K562 (cell line): ENCODE results near the gene LRRC74B. TPM values are rescaled to one million over a fixed set of nuclear protein-coding genes. Genes with fewer than 3 reads are reported as not detected.

Experiments
- ADNP ChIP-seq: fragments of 200-800 bp; sonication (Bioruptor generic); IDR thresholded peaks from 2 replicates; pipeline ENCODE4 v1.6.1; 2016; ENCODE audit warnings: missing genetic modification characterization, missing compliant biosample characterization
- ASH1L ChIP-seq: fragments of 450-650 bp; IDR thresholded peaks from 2 replicates; pipeline ENCODE4 v1.6.1; 2018; ENCODE audit warnings: borderline replicate concordance, mild to moderate bottlenecking, low read depth; ENCODE audit not compliant: partially characterized antibody
- CBFB ChIP-seq: sonication (generic); formaldehyde crosslinking; IDR thresholded peaks from 2 replicates; pipeline ENCODE4 v1.4.0; 2020; ENCODE audit warnings: mild to moderate bottlenecking, missing genetic modification reagents
- CBX3 ChIP-seq, 2 experiments: IDR thresholded peaks; 1 replicate in 1 of 2; 2 replicates in 1 of 2; pipeline ENCODE4 v1.6.1; 2012; ENCODE audit warnings: inconsistent platforms in 2 of 2, low read length in 2 of 2, borderline replicate concordance in 1 of 2, control low read depth in 1 of 2
- DMBX1 ChIP-seq: fragments of 250-450 bp; sonication (Bioruptor Pico); IDR thresholded peaks from 2 replicates; pipeline ENCODE4 v1.8.0; 2022; ENCODE audit warnings: inconsistent platforms, mild to moderate bottlenecking, moderate library complexity, borderline replicate concordance
- FOXJ3 ChIP-seq: sonication (generic); formaldehyde crosslinking; IDR thresholded peaks from 2 replicates; pipeline ENCODE4 v1.4.0; 2020; ENCODE audit warnings: mild to moderate bottlenecking, missing genetic modification reagents
- GTF2E2 ChIP-seq: fragments of 200-800 bp; sonication (Bioruptor generic); IDR thresholded peaks from 2 replicates; pipeline ENCODE4 v1.6.1; 2016; ENCODE audit warnings: missing genetic modification characterization, missing compliant biosample characterization
- KDM2B ChIP-seq: fragments of 250-450 bp; sonication (Bioruptor Pico); IDR thresholded peaks from 2 replicates; pipeline ENCODE4 v1.8.0; 2021; ENCODE audit warnings: mild to moderate bottlenecking, moderate library complexity
- MEF2A ChIP-seq: IDR thresholded peaks from 2 replicates; pipeline ENCODE4 v1.6.1; 2011; ENCODE audit warnings: low read depth, mild to moderate bottlenecking, low read length, moderate library complexity; ENCODE audit not compliant: control insufficient read depth
- NR2F6 ChIP-seq: fragments of 450-650 bp; formaldehyde crosslinking; IDR thresholded peaks from 2 replicates; pipeline ENCODE4 v1.4.0; 2020; ENCODE audit warnings: mild to moderate bottlenecking
- PRPF4 ChIP-seq: fragments of 200-400 bp; formaldehyde crosslinking; IDR thresholded peaks from one replicate; pipeline ENCODE4 v1.6.1; 2017; ENCODE audit warnings: low read length, low read depth, mild to moderate bottlenecking; ENCODE audit not compliant: insufficient read depth, poor library complexity, severe bottlenecking
- PTRF ChIP-seq: fragments of 450-650 bp; IDR thresholded peaks from 2 replicates; pipeline ENCODE4 v1.6.1; 2016; ENCODE audit warnings: mild to moderate bottlenecking, missing genetic modification characterization, missing compliant biosample characterization
- RBM17 ChIP-seq: fragments of 200-400 bp; formaldehyde crosslinking; IDR thresholded peaks from 2 replicates; pipeline ENCODE4 v1.6.1; 2017; ENCODE audit warnings: low read depth, mild to moderate bottlenecking, low read length, borderline replicate concordance
- SMARCE1 ChIP-seq: fragments of 450-650 bp; IDR thresholded peaks from 2 replicates; pipeline ENCODE4 v1.7.1; 2016; ENCODE audit warnings: mild to moderate bottlenecking
- SP1 ChIP-seq: sonication (generic); formaldehyde crosslinking; IDR thresholded peaks from 2 replicates; pipeline ENCODE4 v1.8.1; 2022; ENCODE audit warnings: mild to moderate bottlenecking, missing genetic modification reagents
- TAF15 ChIP-seq: fragments of 200-400 bp; formaldehyde crosslinking; IDR thresholded peaks from 2 replicates; pipeline ENCODE4 v1.6.1; 2017; ENCODE audit warnings: mild to moderate bottlenecking, low read depth, low read length, moderate library complexity
- TCF7L2 ChIP-seq: fragments of 150-350 bp; IDR thresholded peaks from 2 replicates; pipeline ENCODE4 v1.6.1; 2016; ENCODE audit warnings: low read depth, mild to moderate bottlenecking, low read length, moderate library complexity
- ZFP30 ChIP-seq: fragments of 250-450 bp; sonication (Bioruptor Pico); IDR thresholded peaks from 2 replicates; pipeline ENCODE4 v1.8.0; 2022; ENCODE audit warnings: moderate library complexity, mild to moderate bottlenecking, inconsistent platforms, borderline replicate concordance
- ZNF212 ChIP-seq: fragments of 450-650 bp; formaldehyde crosslinking; IDR thresholded peaks from 2 replicates; pipeline ENCODE4 v1.4.0; 2020; ENCODE audit warnings: mild to moderate bottlenecking
- ZNF707 ChIP-seq: fragments of 250-450 bp; sonication (Bioruptor Pico); conservative IDR thresholded peaks from 2 replicates; pipeline ENCODE4 v1.8.0; 2022; ENCODE audit warnings: inconsistent platforms, mild to moderate bottlenecking, moderate library complexity
- ZNF75A ChIP-seq: fragments of 450-650 bp; formaldehyde crosslinking; IDR thresholded peaks from 2 replicates; pipeline ENCODE4 v1.4.0; 2020; ENCODE audit warnings: mild to moderate bottlenecking
- polyA plus RNA-seq, 8 experiments: library from polyadenylated mRNA; depleted of rRNA in 4 of 8; stranded (reverse) in 5 of 8; unstranded in 3 of 8; fragments of >200 nt; fragmentation: Nextera tagmentation in 2 of 8; fragmentation: Illumina TruSeq in 1 of 8; extraction: Ambion mirVana in 2 of 8; extraction: Trizol in 1 of 8; gene quantifications; 2 replicates each; pipeline versions ENCODE4 v1.2.1 to v1.2.3, GENCODE V29; 2011 to 2014; ENCODE audit warnings: inconsistent platforms in 1 of 8, missing spikeins in 1 of 8
- total RNA-seq, 7 experiments: library from RNA; depleted of rRNA in 6 of 7; stranded (reverse); fragments of >200 nt in 6 of 7; fragmentation: Illumina TruSeq in 2 of 7; extraction: Trizol in 2 of 7; gene quantifications; 2 replicates each; pipeline versions ENCODE4 v1.2.1 to v1.2.3, GENCODE V29; 2011 to 2021; ENCODE audit warnings: low replicate concordance in 1 of 7
- TF ChIP-seq, protein P1 (sequence below): fragments of 150-350 bp; IDR thresholded peaks from 2 replicates; pipeline ENCODE4 v1.6.1; 2014; ENCODE audit warnings: low read depth, mild to moderate bottlenecking, low read length, borderline replicate concordance
- TF ChIP-seq, protein P2 (sequence below): sonication (generic); formaldehyde crosslinking; IDR thresholded peaks from 2 replicates; pipeline ENCODE4 v1.8.1; 2022; ENCODE audit warnings: missing genetic modification reagents
- TF ChIP-seq, protein P3 (sequence below): fragments of 200-800 bp; sonication (Bioruptor generic); IDR thresholded peaks from 2 replicates; pipeline ENCODE4 v1.6.1; 2017; ENCODE audit warnings: missing genetic modification characterization, missing compliant biosample characterization

Gene LRRC74B
- total and polyA plus RNA-seq, 9 of the 15 experiments (the other 6 are each of a cell fraction or from before 2014, with no cell fraction given) = not detected

DNA sequence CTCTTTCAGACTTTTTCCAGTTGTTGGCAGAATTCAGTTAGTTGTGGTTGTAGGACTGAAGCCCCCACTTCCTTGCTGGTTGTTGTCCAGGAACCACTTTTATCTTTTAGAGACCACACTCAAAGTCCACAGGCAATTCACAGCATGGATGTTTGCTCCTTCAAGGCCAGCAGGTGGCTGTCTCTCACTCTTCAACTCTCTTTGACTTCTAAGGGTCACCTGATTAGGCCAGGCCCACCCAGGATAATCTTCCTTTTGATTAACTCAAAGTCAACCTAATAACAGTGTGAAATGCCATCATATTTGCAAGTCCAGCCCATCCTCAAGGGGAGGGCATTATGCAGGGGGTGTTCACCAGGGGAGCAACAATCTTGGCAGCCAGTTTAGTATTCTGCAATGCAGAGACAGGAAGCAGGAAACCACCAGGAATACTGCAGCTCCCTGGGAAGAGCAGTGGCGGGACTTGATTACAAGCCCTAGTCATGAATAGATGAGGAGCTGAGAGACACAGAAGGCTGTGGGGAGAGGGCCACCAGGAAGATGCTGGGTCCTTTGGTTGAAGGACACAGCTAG, 52.4 kb downstream of the LRRC74B start (continued):
- TF ChIP-seq, protein P1, sequence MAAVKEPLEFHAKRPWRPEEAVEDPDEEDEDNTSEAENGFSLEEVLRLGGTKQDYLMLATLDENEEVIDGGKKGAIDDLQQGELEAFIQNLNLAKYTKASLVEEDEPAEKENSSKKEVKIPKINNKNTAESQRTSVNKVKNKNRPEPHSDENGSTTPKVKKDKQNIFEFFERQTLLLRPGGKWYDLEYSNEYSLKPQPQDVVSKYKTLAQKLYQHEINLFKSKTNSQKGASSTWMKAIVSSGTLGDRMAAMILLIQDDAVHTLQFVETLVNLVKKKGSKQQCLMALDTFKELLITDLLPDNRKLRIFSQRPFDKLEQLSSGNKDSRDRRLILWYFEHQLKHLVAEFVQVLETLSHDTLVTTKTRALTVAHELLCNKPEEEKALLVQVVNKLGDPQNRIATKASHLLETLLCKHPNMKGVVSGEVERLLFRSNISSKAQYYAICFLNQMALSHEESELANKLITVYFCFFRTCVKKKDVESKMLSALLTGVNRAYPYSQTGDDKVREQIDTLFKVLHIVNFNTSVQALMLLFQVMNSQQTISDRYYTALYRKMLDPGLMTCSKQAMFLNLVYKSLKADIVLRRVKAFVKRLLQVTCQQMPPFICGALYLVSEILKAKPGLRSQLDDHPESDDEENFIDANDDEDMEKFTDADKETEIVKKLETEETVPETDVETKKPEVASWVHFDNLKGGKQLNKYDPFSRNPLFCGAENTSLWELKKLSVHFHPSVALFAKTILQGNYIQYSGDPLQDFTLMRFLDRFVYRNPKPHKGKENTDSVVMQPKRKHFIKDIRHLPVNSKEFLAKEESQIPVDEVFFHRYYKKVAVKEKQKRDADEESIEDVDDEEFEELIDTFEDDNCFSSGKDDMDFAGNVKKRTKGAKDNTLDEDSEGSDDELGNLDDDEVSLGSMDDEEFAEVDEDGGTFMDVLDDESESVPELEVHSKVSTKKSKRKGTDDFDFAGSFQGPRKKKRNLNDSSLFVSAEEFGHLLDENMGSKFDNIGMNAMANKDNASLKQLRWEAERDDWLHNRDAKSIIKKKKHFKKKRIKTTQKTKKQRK = no peak
- TF ChIP-seq KDM2B (no peak), CBFB (no peak), ZFP30 (CRISPR knock-in tag) (no peak), PRPF4 (no peak), ZNF707 (CRISPR knock-in tag) (no peak), ASH1L (no peak), CBX3 (IDR thresholded peaks at IDR 0.05; ENCODE audit: borderline replicate concordance in 1 of 2, low read length in 2 of 2) (peak in 1 of 2 experiments; percentile 94; a peak in 2 of 3 replicates), FOXJ3 (CRISPR knock-in tag) (no peak), ZNF75A (CRISPR knock-in tag) (no peak), TCF7L2 (no peak), RBM17 (no peak), DMBX1 (CRISPR knock-in tag) (peak; percentile 36; the same call in 1 of the 2 replicates), SP1 (CRISPR knock-in tag) (peak; percentile 66), ZNF212 (CRISPR knock-in tag) (no peak), ADNP (tag) (peak; percentile 64), PTRF (no peak), SMARCE1 (no peak), TAF15 (no peak), MEF2A (no peak), NR2F6 (CRISPR knock-in tag) (no peak), GTF2E2 (tag) (no peak)
- TF ChIP-seq, protein P2, sequence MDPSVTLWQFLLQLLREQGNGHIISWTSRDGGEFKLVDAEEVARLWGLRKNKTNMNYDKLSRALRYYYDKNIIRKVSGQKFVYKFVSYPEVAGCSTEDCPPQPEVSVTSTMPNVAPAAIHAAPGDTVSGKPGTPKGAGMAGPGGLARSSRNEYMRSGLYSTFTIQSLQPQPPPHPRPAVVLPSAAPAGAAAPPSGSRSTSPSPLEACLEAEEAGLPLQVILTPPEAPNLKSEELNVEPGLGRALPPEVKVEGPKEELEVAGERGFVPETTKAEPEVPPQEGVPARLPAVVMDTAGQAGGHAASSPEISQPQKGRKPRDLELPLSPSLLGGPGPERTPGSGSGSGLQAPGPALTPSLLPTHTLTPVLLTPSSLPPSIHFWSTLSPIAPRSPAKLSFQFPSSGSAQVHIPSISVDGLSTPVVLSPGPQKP (CRISPR knock-in tag) = no peak
- TF ChIP-seq, protein P3, sequence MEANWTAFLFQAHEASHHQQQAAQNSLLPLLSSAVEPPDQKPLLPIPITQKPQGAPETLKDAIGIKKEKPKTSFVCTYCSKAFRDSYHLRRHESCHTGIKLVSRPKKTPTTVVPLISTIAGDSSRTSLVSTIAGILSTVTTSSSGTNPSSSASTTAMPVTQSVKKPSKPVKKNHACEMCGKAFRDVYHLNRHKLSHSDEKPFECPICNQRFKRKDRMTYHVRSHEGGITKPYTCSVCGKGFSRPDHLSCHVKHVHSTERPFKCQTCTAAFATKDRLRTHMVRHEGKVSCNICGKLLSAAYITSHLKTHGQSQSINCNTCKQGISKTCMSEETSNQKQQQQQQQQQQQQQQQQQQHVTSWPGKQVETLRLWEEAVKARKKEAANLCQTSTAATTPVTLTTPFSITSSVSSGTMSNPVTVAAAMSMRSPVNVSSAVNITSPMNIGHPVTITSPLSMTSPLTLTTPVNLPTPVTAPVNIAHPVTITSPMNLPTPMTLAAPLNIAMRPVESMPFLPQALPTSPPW (CRISPR knock-in tag) = no peak
